Measurements from ENCODE around the gene INVS. TPM values are rescaled to one million over a fixed set of nuclear protein-coding genes. Genes with fewer than 3 reads are reported as not detected.

The INVS gene
- total and polyA plus RNA-seq, 4 donors = 5.7 to 28.1 (median 10.0) TPM

- 93% methylated on average over 7 of the region's 7 CpGs for WGBS
- no peak for DNase-seq (ENCODE audit: low spot score)
- H3K9ac ChIP-seq (ENCODE audit: low read depth in 1 of 2, low read length in 2 of 2) = no peak overlapping the region
- H3K4me1 ChIP-seq (ENCODE audit: control insufficient read depth in 4 of 4, insufficient read depth in 4 of 4, low read length in 3 of 4) = no peaks in the 10 kb centered on the region
- TF ChIP-seq GABPA (IDR thresholded peaks at IDR 0.05 in 1 of 2, conservative IDR thresholded peaks at IDR 0.05 in 1 of 2) = no peak
- no peak for TF ChIP-seq CTCF (IDR thresholded peaks at IDR 0.05; ENCODE audit: low read depth, low read length, missing input control)
- TF ChIP-seq EGR1 (IDR thresholded peaks at IDR 0.05; ENCODE audit: low read depth in 2 of 2) = no peak
- no peak for TF ChIP-seq JUND (IDR thresholded peaks at IDR 0.05)
- TF ChIP-seq YY1 (IDR thresholded peaks at IDR 0.05) = no peak
- no peak for TF ChIP-seq ZBTB33 (IDR thresholded peaks at IDR 0.05)
- TF ChIP-seq, protein P1, sequence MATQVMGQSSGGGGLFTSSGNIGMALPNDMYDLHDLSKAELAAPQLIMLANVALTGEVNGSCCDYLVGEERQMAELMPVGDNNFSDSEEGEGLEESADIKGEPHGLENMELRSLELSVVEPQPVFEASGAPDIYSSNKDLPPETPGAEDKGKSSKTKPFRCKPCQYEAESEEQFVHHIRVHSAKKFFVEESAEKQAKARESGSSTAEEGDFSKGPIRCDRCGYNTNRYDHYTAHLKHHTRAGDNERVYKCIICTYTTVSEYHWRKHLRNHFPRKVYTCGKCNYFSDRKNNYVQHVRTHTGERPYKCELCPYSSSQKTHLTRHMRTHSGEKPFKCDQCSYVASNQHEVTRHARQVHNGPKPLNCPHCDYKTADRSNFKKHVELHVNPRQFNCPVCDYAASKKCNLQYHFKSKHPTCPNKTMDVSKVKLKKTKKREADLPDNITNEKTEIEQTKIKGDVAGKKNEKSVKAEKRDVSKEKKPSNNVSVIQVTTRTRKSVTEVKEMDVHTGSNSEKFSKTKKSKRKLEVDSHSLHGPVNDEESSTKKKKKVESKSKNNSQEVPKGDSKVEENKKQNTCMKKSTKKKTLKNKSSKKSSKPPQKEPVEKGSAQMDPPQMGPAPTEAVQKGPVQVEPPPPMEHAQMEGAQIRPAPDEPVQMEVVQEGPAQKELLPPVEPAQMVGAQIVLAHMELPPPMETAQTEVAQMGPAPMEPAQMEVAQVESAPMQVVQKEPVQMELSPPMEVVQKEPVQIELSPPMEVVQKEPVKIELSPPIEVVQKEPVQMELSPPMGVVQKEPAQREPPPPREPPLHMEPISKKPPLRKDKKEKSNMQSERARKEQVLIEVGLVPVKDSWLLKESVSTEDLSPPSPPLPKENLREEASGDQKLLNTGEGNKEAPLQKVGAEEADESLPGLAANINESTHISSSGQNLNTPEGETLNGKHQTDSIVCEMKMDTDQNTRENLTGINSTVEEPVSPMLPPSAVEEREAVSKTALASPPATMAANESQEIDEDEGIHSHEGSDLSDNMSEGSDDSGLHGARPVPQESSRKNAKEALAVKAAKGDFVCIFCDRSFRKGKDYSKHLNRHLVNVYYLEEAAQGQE (IDR thresholded peaks at IDR 0.05) = no peak
- H3K9me3 ChIP-seq (ENCODE audit: control insufficient read depth in 4 of 4, low read length in 3 of 4) = peaks cover 0 to 3% (median 1%) of the 10 kb centered on the region in 4 donors
- no peaks in the 10 kb centered on the region for H3K27me3 ChIP-seq (ENCODE audit: control insufficient read depth in 4 of 4, insufficient read depth in 4 of 4, low read length in 3 of 4)
- peaks cover 1 to 30% (median 23%) of the 10 kb centered on the region in 4 donors for H3K36me3 ChIP-seq (ENCODE audit: control insufficient read depth in 4 of 4, insufficient read depth in 3 of 4, low read depth in 1 of 4, low read length in 3 of 4)
- no peak overlapping the region for H3K27ac ChIP-seq (ENCODE audit: low read depth in 1 of 2, low read length in 2 of 2)
- no peak overlapping the region for H3K4me3 ChIP-seq (ENCODE audit: low read depth in 1 of 3, low read length in 3 of 3)
These were observed 182.8 kb downstream of the INVS start for GRCh38 chr9:100281676-100282387.

DNA sequence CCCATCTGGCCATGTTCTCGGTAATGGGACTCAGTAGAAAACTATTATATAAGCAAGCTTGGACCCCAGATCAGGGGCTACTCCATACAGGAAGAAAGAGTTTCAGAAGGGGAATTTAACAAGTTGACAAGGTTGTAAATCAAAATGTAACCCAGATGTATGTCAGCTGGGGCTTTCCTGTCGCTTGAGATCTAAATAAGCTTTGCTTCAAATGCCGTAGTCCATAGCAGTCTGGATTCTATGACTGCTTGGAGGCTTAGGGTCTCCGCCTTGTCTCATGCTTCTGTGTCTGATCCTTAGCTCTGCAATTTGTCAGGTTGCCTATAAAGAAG lies 183.3 kb downstream of the INVS start:
- WGBS = 95% methylated on average over 4 of the region's 4 CpGs

More for the DNA sequence above, 183.3 kb downstream of the INVS start:
- Histone ChIP-seq H3K36me3 (ENCODE audit: control insufficient read depth in 4 of 4, insufficient read depth in 3 of 4, low read depth in 1 of 4, low read length in 3 of 4) (peaks cover 1 to 32% (median 25%) of the 10 kb centered on the region in 4 donors), H3K4me1 (ENCODE audit: control insufficient read depth in 4 of 4, insufficient read depth in 4 of 4, low read length in 3 of 4) (no peaks in the 10 kb centered on the region), H3K27ac (ENCODE audit: low read depth in 1 of 2, low read length in 2 of 2) (no peak overlapping the region), H3K9ac (ENCODE audit: low read depth in 1 of 2, low read length in 2 of 2) (no peak overlapping the region), H3K9me3 (ENCODE audit: control insufficient read depth in 4 of 4, low read length in 3 of 4) (peaks cover 0 to 3% (median 1%) of the 10 kb centered on the region in 4 donors), H3K27me3 (ENCODE audit: control insufficient read depth in 4 of 4, insufficient read depth in 4 of 4, low read length in 3 of 4) (no peaks in the 10 kb centered on the region), H3K4me3 (ENCODE audit: low read depth in 1 of 3, low read length in 3 of 3) (no peak overlapping the region)
- TF ChIP-seq CTCF (IDR thresholded peaks at IDR 0.05; ENCODE audit: low read depth, low read length, missing input control) = no peak
- TF ChIP-seq NR2F2 (IDR thresholded peaks at IDR 0.05) = no peak
- TF ChIP-seq, protein P1 (IDR thresholded peaks at IDR 0.05) = no peak
- no peak for TF ChIP-seq GABPA (IDR thresholded peaks at IDR 0.05 in 1 of 2, conservative IDR thresholded peaks at IDR 0.05 in 1 of 2)
- TF ChIP-seq SP1 (IDR thresholded peaks at IDR 0.05) = no peak
- DNase-seq (ENCODE audit: low spot score) = no peak

All from liver (tissue), 9 donors.